GM19455 (cell line): ENCODE results near the gene EPS8.

Experiments
- ATAC-seq: cut with Tn5 transposase; IDR thresholded peaks from one replicate; pipeline ENCODE4 v1.9.1; 2021; ENCODE audit not compliant: unreplicated experiment

EPS8 gene

GRCh38 chr12:15800278-15800677 is 11.1 kb upstream of the EPS8 start:
- ATAC-seq = no peak

DNA sequence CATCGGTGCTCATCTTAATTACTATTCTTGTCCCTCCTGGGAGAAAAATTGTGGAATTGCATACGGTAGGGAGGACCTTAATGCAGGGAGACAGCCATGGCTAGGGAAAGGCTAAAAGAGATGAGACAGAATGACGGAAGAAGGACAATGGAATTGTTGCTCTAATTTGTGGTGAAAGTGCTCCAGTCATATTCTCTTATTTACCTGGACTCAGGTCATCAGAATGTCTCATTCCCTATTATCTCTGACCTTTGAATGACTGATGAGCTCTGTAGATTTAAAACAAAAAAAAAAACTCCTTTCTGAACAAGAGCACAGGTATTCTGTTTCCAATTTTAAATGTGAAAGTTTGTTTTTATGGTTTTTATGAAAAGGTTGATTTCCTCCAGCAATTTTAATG is 8.6 kb upstream of the EPS8 start:
- ATAC-seq = no peak

- no peak for ATAC-seq
Measured at GRCh38 chr12:15796493-15797141, 7.4 kb upstream of the EPS8 start.

GRCh38 chr12:15794836-15795235 is 5.6 kb upstream of the EPS8 start:
- ATAC-seq = no peak

DNA sequence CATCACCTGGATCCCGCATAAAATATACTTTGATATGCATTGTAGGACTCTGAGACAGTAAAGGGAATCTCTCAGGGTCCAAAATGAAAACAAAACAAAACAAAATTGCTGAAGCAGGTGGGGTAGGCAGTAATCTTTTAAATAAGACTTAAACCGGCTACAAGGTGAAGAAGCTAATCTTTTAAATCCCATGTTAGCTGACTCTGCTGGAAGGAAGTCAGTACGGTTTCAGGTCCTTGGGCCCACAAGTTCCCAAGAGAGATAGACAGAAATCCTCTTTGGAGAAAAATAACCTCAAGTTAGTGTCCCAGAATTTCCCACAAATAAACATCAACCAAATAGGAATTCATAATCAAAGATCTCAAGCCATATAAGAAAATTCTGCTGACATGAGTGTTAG is 5.0 kb upstream of the EPS8 start:
- ATAC-seq = no peak

GRCh38 chr12:15788233-15789219 is 662 bp downstream of the EPS8 start:
- peak; percentile 50 for ATAC-seq

DNA sequence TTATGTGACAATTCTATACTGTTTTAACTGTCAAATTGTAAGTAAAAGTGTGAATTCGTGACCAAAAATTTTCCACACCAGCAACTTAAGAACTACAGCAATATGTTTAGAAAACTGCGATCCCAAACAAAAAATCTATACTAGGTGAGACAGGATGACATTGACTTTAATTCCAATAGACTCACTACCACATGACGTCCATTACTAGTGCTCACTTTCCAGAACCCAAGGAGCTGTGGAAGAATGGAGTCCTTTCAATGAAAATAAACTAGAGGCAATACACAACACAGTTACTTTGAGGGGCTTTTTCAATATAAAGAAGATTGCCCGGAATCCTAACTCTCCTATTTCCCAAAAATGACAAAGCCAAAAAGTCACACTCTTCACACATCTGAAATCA is 1.4 kb downstream of the EPS8 start:
- no peak for ATAC-seq

GRCh38 chr12:15786772-15787171 is 2.4 kb downstream of the EPS8 start:
- ATAC-seq = no peak

DNA sequence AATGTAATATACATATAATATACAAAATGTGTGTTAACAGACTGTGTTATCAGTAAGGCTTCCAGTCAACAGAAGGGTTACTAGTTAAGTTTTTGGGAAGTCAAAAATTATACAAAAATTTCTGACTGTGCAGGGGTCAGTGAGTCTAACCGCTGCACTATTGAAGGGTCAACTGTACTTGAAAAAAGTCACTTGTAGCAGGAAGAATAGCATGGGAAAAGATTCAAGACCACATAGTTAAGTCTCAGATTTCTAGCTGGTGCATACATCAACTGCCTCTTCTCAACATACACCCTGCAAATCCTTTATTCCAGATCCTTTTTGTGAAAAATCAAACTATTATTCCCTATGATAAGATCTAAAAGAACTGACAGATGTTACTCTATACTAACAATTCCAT is 5.9 kb downstream of the EPS8 start:
- no peak for ATAC-seq

- ATAC-seq = no peak
Measured at GRCh38 chr12:15782667-15783066, 6.5 kb downstream of the EPS8 start.

DNA sequence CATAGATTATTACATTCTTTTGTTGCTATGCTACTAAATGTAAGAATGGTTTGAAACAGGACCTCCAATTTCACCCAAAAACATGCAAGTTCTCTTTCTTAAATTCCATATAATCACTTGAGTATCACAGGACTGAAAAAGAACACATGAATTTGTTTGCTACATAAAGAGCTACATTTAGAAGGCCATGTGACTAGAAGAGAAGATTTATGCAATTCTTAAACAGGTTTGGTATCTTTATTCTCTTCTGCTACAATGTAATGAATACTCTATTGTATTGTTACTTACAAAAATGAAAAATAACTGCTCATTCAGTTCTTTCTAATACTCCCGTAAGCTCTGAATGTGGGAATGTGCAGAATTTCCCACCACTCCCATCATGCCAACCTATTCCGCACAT is 9.3 kb downstream of the EPS8 start:
- ATAC-seq = no peak

DNA sequence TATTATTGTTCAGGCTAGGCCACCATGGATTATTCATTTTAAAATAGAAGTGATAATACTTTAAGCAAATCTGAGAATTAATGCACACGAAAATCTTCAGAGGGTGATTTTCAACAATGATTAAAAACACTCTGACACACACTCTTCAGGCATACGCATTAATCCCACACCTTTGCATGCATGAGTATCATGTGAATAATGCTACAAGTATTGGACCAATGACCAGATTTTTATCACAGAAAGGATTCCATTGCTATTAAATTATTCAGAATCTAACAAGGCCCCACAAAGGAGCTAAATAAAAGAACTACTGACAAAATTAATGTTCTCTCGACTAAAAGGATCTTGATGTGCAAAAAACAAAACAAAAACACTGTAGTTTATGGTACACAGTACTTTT is 11.1 kb downstream of the EPS8 start:
- ATAC-seq = no peak

DNA sequence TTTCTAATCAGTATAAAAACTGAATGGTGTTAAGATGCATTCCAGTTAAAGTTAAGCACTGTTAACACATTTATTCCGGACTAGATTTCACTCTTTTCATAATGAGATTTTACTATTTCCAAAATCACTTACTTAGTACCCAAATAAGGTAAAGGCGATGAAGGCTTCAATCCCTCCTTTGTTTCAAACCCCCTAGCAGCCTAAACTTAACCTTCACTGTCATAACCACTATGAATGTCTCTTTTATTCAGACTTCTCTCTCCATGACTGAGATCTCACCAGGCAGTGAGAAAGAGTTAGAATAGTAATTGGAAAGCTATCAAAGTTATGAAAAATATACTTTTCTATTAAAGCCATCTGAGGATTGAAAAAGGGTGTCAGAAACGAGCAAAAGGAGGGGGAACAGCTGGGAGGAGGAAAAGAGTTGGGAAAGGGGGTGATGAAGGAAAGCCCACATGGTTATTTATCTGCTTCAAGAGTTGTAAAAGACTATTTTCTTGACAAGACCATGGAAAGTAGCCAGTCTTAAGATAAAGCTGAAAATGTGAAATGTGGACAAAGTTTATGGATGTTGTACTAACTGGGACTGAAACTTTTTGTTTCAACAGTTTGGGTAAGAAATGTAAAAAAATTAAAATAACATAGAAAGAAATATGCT is 11.7 kb downstream of the EPS8 start:
- ATAC-seq = no peak

GRCh38 chr12:15776532-15776931 is 12.7 kb downstream of the EPS8 start:
- no peak for ATAC-seq

DNA sequence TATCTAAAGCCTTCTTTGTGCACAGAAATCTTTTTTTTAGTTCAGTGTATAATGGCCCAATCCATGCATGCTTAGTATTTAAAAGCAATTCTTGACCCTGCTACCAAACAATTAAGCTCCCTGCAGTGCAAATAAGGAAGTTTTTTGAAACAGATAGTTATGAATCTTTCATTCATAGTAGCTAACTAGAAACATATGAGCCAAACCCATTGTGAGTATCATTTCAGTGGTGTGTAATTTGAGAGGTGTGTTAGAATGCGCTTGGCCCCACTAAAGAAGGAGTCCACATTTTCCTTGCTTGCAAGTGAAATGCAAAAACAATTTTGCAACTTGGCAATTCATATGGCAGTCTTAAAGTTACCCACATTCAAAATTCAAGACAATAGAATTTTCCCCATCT is 14.4 kb downstream of the EPS8 start:
- no peak for ATAC-seq

- no peak for ATAC-seq
Measured at GRCh38 chr12:15772405-15773018, 16.7 kb downstream of the EPS8 start.

- ATAC-seq = no peak
Measured at GRCh38 chr12:15770581-15770980, 18.6 kb downstream of the EPS8 start.

GRCh38 chr12:15770021-15770420 is 19.2 kb downstream of the EPS8 start:
- ATAC-seq = no peak

GRCh38 chr12:15769586-15769985 is 19.6 kb downstream of the EPS8 start:
- ATAC-seq = no peak

GRCh38 chr12:15767301-15767700 is 21.9 kb downstream of the EPS8 start:
- ATAC-seq = no peak

- no peak for ATAC-seq
Measured at GRCh38 chr12:15763328-15763727, 25.9 kb downstream of the EPS8 start.
